ENCODE measurements around the gene GAGE10. TPM values are rescaled to one million over a fixed set of nuclear protein-coding genes. Genes with fewer than 3 reads are reported as not detected.

GAGE10 gene
- polyA plus RNA-seq = not detected in 2 replicates

GRCh38 chrX:49303346-49303745 lies at the start of gene GAGE10:
TSS of gene GAGE10 (plus strand) at chrX:49303646. CDS start at chrX:49304860, 1,214 bp downstream.

GRCh38 chrX:49264460-49264859 lies 39.0 kb upstream of the GAGE10 start, which contains the start of gene FOXP3:
TSS of gene FOXP3 (minus strand) at chrX:49264710. CDS start at chrX:49258505, 6,205 bp downstream.

GRCh38 chrX:49269767-49270248 lies 33.6 kb upstream of the GAGE10 start, which contains the start of gene PPP1R3F:
TSS of gene PPP1R3F (plus strand) at chrX:49269793. CDS start at chrX:49269870, 77 bp downstream.

DNA sequence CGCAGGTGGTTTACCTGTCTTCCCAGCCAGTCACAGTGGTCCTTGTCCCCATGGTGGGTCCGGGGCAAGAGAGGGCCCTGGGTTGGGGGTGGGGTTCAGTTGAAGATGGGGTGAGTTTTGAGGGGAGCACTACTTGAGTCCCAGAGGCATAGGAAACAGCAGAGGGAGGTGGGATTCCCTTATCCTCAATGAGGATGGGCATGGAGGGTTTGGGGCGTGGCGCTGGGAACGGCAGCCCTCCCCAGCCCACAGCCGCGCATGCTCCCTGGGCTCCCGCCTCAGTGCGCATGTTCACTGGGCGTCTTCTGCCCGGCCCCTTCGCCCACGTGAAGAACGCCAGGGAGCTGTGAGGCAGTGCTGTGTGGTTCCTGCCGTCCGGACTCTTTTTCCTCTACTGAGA lies 18.3 kb downstream of the GAGE10 start, which contains the start of gene GAGE12J:
TSS of gene GAGE12J (plus strand) at position 301 of the 400 bp plus-strand sequence. CDS start 1,157 bp downstream, outside the sequence.

GRCh38 chrX:49331282-49331681 lies 27.8 kb downstream of the GAGE10 start, which contains the start of gene GAGE13:
TSS of gene GAGE13 (plus strand) at chrX:49331582. CDS start at chrX:49332738, 1,156 bp downstream.

Other genes with a start within 250 kb of the GAGE10 start
- 0.52 TPM in 1 of 2 replicates, not detected in the other for gene CCDC120, start 244.6 kb upstream of the GAGE10 start, polyA plus RNA-seq
- 52.4 and 57.9 TPM in 2 replicates for gene PRAF2, start 229.6 kb upstream of the GAGE10 start, polyA plus RNA-seq
- 32.3 and 43.3 TPM in 2 replicates for gene WDR45, start 223.8 kb upstream of the GAGE10 start, polyA plus RNA-seq
- 13.2 and 14.6 TPM in 2 replicates for gene GPKOW, start 179.9 kb upstream of the GAGE10 start, polyA plus RNA-seq
- gene MAGIX, start 140.9 kb upstream of the GAGE10 start, polyA plus RNA-seq = not detected in 2 replicates
- gene PLP2, start 131.7 kb upstream of the GAGE10 start, polyA plus RNA-seq = 0.22 and 7.4 TPM in 2 replicates
- not detected in 2 replicates for gene PRICKLE3, start 117.3 kb upstream of the GAGE10 start, polyA plus RNA-seq
- 91.9 and 102 TPM in 2 replicates for gene SYP, start 103.5 kb upstream of the GAGE10 start, polyA plus RNA-seq
- gene CACNA1F, start 70.3 kb upstream of the GAGE10 start, polyA plus RNA-seq = not detected in 2 replicates
- 0.69 and 1.3 TPM in 2 replicates for gene CCDC22, start 68.2 kb upstream of the GAGE10 start, polyA plus RNA-seq
- not detected in 2 replicates for gene FOXP3, start 38.9 kb upstream of the GAGE10 start, polyA plus RNA-seq
- gene PPP1R3F, start 33.9 kb upstream of the GAGE10 start, polyA plus RNA-seq = 11.7 and 13.1 TPM in 2 replicates
- gene GAGE12J, start 18.4 kb downstream of the GAGE10 start, polyA plus RNA-seq = not detected in 2 replicates
- gene GAGE13, start 27.9 kb downstream of the GAGE10 start, polyA plus RNA-seq = not detected in 2 replicates
- gene GAGE12C, start 228.5 kb downstream of the GAGE10 start, polyA plus RNA-seq = not detected in 2 replicates
- gene GAGE12D, start 238.1 kb downstream of the GAGE10 start, polyA plus RNA-seq = not detected in 2 replicates
- not detected in 2 replicates for gene GAGE12E, start 247.6 kb downstream of the GAGE10 start, polyA plus RNA-seq